ENCODE measurements around the gene TRIM33.

The TRIM33 gene

DNA sequence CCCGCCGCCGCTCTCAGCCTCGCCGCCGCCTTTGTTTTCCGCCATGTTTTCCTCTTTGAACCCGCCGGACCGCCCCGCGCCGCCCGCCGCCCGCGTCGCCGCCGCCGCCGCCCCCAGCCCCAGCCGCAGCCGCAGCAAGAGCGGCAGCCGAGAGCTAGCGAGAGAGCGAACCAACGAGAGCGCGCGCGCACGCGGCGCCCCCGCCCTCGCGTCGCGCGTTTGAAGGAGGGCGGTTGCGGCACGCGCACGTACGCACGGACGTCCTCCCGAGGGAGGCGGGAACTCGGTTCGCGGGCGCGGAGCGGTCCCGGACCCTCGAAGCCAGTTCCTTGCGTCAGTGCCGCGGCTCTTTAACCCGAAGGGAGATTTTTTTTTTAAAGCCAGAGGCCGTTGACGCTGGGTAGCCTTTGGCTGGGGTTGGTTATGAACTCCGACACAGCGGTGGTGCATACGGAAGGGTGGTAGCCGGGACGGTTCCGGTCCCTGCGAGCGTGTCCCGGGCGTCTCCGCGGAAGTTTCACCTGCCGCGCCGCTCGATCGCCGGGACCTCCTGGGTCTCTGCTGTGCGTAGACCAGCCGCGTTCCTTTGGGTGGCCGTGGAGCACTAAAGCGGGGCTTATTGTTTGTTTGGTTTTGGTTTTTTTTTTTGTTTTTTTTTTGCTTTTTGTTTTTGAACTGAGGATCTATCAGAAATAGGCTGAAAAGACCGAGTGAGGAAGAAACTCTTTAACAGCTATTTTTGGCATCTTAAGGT lies at the start of gene TRIM33:
Gene TRIM33 (minus strand): TSS at position 172 of the 754 bp plus-strand sequence. CDS start 127 bp downstream, at position 45.
- peak in 1 of 2 experiments; percentile 46 for DNase-seq

DNA sequence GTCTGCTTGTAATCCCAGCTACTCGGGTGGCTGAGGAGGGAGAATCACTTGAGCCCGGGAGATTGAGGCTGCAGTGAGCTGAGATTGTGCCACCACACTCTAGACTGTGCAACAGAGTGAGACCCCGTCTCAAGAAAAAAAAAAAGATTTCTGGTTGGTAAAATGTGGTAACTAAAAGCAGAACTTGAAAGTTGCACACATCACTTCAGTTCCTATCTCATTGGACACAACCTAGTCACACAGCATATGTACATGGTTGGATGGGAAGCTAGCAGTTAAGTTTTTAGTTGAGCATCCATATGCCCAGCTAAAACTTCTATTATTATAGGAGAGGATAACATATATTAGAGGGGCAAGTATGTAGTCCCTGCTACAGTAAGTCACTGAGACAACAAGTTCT lies 48.4 kb upstream of the TRIM33 start:
- no peak for DNase-seq

DNA sequence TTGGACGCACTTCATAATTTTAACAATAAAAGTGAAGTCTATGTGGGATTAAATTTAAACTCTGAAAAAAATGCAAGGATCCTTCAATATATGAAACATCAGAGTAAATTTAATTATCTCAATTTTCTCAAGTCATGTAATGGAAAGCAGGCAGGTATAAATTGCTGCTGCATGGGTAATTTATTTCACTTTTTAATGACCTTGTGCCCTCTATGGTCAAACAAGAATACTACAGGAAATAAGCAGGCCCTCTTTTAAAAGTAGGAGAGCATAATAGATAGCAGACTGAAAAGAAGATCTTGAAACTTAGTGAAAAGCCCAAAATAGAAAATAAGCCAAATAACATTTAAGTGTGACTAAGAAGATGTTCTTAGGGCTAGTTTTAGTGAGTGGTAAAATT lies 47.5 kb upstream of the TRIM33 start:
- no peak for DNase-seq

DNA sequence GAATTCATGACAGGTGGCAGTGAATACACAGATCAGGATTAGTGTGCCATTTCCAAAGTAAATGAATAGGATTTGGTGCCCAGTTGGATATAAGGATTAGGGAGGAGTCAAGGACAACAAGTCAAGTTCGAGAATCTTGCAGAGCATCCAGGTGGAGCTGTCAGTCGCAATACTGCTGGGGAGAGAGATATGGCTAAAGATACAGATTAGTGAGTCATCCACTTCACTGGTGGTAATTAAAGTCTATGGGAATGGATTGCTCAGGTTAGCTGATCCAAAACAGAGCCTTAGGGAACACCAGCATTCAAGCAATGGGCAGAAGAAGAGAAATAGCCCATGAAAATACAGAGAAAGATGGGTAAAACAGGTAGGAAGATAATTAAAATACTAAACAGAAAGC lies 43.6 kb upstream of the TRIM33 start:
- DNase-seq, result no peak

DNA sequence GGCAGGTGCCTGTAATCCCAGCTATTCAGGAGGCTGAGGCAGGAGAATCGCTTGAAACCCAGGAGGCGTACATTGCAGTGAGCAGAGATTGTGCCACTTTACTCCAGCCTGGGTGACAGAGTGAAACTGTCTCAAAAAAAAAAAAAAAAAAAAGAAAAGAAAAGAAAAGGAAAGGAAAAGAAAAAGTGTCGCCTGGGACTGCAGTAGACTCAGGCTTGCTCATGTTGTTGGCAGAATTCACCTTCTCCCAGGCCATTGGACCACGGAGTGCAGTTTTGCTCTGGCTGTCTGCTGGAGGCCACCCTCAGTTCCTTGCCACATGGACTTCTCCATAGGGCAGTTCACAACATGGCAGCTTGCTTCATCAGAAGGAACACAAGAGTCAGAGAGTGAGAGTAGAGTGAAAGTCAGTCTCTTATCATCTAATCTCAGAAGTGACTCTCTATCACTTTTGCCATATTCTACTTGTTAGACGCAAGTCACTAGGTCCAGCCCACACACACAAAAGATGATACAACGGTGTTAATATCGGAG lies 41.2 kb upstream of the TRIM33 start:
- DNase-seq, result no peak

DNA sequence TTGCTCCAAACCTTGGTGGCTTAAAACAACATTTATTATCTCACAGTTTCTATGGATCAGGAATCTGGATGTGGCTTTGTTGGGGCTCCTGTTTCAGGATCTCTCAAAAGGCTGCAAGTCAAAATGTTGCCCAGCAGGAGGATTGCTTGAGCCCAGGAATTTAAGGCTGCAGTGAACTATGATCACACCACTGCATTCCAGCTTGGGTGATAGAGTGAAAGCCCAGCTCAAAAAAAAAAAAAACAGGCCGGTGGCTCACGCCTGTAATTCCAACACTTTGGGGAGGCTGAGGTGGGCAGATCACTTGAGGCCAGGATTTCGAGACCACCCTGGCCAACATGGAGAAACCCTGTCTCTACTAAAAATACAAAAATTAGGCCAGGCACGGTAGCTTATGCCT lies 40.4 kb upstream of the TRIM33 start:
- no peak for DNase-seq

DNA sequence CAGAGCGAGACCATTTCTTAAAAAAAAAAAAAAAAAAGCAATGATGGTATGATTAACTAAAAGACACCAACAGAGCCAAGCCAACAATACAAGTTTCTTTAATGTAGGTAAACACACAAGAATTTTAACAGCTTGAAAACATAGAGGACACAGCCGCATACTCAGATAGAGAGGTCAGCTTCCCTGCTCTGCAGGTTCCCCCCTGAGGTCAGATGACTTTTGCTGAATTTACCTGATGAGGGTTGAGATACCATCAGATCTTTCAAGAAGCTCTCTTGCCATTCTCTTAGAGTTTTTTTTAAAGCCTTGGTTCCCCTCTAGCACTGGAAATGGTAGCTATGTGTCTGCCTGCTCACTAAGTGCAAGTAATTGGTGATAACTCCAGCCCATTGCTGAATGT lies 39.3 kb upstream of the TRIM33 start:
- no peak for DNase-seq

DNA sequence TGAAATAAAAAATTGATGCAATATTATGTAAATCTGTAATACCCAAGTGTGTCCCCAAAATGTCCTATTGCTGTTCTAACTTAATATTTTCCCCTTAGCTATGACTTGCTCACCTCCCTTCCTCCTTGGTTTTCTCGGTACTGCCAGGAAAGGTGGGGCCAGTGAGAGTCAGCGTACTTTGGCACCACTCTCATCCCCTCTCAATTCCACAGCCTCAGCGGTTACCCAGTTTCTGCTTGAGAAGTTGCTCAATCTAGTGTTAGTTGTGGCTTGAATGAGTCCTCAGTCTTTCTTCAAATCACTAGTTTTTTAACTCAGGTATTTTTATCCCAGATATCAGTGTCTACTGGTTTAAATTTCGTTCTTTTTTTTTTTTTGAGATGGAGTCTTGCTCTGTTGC lies 38.1 kb upstream of the TRIM33 start:
- DNase-seq, result no peak

DNA sequence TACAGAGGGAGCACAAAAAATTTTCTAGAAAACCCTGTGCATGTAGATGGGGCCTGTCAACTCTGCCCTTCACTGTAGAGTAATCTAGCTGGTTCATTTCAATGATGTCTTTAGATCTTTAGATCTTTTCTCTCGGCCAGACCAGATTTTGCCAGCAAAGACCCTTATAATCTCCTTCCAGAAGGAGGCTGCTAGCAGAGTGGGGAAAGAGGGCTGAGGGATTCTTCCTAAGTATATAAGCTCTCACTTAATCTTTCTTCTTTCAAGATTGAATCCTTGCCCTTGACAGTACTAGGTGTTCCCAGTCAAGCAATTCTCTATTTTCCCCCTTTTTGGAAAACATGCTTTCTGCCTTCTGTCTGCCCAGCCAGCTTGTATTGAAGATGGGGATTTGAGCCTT lies 36.1 kb upstream of the TRIM33 start:
- no peak for DNase-seq

DNA sequence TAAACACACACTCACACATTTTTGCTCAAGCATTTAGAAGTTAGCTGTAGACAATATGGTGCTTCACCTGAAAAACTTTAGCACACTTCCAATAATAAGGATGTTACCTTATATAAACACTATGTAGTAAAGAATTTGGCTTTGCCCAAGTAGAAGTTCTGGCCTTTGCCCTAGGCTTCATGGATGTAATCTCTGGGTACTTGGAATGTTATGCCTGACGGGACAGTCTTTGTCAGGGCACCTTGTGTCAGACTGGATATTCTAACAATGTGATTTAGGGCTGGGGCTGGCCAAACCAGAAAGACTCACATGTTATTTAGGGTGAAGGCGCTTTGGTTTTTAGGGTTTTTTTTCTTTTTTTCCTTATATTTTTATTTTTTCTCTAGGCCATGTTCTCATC lies 34.8 kb upstream of the TRIM33 start:
- no peak for DNase-seq

DNA sequence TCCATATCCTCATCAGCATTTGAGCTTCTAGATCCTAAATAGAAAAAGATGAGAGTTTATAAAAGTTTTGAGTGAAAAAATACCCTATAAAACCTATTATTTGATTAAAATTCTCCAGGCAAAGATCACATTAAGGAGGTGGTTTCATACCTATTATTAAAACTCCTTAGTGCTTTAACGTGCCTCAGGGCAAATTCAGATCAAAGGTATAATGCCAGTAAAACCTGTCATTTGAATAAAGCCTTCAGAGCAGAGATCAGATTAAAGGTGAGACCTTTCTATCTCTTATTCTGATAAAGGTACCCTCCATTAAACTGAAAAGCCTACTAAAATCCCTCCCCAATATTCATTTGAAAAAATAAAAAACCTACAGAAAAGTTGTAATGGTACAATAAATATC lies 34.3 kb upstream of the TRIM33 start:
- no peak for DNase-seq

DNA sequence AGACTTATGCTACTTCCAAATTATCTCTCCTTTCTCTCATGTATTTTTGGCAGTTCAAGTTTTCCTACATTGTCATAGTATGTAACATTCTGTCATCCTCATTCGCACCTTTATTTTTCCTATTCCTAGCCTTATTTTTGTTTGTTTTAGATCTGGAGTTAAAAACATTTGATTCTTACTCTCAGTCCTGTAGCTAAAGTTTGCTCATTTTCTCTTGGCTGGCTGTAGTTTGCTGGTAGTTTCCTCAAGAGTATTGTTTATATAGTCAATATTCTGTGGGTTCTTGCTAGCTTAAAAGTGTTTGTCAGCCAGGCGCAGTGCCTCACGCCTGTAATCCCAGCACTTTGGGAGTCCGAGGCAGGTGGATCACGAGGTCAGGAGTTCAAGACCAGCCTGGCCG lies 29.8 kb upstream of the TRIM33 start:
- no peak for DNase-seq

DNA sequence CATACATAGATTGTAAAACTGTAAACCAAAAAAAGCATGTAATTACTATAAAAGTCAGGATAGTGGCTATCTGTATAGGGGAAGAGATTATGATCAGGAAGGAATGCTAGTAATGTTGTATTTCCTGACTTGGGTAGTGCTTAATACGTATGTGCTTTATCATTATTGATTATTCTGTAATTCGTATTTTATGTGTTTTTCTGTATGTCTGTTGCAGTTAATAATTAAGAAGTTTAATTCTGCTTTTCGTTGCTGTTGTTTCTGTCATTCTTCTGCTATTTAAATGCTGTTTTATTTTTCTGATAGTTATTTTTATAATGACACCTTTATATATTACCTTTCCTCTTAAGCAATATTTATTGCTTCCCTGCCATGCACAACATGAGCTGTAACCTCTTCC lies 29.3 kb upstream of the TRIM33 start:
- DNase-seq, result no peak

DNA sequence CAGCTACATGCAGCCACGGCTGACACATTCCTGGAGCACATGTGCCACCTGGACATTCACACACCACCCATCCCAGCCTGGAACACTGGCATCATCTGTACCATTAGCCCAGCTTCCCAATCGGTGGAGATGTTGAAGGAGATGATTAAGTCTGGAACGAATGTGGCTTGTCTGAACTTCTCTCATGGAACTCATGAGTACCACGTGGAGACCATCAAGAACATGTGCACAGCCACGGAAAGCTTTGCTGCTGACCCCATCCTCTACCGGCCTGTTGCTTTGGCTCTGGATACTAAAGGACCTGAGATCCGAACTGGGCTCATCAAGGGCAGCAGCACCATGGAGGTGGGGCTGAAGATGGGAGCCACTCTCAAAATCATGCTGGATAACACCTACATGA lies 25.0 kb upstream of the TRIM33 start:
- DNase-seq, result no peak

DNA sequence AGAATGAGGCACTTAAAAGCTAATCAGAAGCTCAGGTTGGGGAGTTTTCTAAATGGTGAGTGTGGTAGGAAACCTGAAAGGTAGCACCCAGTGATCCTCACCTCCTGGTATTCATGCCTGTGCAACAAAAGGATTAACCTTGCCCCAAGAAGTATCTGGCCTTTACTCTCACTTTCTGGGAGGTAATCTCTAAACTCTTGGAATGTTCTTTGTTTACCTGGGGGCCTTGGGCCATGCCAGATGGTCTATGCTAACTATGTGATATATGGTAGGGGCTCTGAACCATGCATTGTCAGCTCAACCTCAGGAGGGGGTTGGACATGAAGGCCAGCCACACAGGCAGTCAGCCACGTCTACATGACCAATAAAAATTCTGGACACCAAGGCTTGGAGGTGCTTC lies 24.4 kb upstream of the TRIM33 start:
- no peak for DNase-seq

DNA sequence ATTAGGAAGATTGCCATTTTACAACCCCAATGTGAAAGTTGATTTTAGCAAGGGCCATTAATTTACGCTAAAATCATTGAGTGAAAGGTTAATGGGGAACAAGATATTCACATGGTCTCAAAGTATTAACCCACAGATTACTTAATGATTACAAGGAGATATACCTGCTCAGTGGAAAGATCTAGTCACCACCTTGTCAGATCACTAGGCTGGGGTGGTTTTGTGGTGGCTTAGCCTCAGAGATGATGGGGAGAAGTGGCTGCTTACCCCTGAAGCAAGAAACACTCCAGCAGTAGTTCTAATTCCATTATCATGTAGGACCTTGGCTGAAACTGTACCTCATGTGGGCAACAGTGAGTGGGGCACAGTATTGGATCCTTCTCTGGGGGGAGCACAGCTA lies 20.1 kb upstream of the TRIM33 start:
- DNase-seq, result no peak

DNA sequence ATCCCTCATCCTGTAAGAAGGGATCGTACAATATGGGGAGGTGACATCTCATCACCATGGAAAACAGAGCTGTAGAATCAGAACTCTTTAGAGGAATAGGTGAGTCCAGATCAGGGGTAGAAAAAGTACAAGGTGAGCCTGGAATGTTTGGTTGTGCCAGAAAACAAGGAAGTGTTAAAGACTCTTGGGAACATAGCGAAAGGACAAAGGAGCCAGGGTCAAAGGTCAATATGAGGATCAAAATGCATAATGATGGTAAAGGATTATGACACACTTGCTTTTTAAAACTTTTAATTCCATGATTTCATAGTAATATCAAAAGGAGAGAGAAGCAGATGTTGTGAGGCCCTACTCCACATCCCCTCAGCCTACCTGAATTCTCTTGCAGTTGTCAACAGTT lies 19.2 kb upstream of the TRIM33 start:
- DNase-seq, result no peak

DNA sequence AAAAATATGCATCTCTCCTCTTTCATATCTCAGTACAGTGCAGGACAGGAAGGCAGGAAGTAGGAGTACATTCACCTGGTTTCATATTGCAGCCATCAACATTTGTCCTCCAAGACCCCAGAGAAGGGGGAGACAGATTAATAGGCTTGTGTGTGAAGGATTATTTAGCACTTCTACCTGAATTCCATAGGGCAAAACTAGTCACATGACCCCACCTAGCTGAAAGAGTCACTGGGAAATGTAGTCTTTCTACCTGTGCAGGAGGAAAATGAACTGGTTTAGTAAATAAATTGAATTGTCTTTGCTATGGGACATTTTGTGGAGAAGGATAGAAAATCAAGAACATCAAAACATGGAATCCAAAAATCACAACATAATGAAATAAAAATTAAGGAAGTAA lies 13.9 kb upstream of the TRIM33 start:
- DNase-seq, result no peak

DNA sequence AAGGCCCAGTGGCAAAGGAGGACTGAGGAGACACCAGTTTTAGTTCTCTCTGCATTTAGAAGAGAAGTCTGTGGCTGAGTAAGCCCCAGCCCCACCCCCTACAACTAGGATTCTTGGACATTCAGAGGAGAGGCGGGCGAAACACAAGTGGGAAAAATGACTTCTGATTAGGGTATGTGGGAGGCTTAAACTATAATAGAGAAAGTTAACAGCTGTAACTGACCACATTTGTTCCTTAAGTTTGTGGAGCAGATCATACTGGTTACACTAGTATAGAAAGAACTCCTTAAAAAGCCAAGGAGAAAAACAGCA lies 11.2 kb upstream of the TRIM33 start:
- no peak for DNase-seq

DNA sequence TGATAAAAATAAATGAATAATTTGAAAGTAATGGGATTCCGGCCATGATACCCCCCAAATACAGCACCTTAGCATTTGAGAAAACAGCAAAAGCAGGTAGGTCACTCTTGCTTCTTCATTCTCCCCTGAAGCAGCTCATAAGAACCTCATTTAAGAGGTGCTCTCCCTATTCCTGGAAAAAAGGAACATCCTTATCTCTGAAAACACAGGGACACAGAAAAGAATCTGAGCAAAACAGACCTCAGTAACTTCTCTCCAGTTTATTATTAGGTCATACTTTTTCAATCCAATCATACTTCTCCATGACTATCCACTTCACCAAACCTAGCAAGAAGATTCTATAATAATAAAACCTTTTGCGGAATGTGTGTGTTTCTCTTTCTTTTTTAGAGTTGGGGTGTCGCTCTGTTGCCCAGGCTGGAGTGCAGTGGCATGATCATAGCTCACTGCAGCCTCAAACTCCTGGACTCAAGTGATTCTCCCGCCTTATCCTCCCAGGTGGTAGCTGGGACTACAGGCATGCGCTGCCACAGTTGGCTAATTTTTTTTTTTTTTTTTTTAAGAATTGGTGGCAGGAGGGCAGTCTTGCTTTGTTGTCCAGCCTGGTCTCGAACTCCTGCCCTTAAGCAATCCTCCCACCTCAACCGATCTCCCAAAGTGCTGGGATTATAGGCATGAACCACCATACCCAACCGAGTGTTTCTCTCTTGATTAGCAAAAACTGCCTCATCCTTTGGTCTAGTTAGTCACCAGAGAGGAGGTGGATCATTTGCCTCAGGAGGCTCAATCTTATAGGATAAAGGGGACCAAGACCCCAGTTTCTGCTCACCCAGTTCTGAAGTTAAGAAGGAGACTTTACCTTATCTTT lies 10.6 kb upstream of the TRIM33 start:
- DNase-seq, result no peak

DNA sequence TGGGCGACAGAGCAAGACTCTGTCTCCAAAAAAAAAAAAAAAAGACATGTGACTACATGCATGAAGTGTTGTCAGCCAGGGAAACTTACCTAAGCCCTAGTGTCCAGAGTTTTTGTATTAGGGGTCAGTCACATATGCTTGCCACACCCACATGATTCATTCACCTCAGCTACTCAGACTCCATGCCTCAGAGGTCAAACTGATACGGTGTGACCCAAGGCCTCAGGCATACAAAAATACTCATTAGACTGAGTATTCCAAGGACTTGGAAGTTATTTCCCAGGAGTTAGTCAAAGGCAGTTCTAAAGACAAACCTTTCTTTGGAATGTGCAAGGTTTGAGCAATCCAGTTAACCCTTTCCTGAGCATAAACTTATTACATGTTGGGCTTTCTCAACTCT lies 6.3 kb upstream of the TRIM33 start:
- no peak for DNase-seq

DNA sequence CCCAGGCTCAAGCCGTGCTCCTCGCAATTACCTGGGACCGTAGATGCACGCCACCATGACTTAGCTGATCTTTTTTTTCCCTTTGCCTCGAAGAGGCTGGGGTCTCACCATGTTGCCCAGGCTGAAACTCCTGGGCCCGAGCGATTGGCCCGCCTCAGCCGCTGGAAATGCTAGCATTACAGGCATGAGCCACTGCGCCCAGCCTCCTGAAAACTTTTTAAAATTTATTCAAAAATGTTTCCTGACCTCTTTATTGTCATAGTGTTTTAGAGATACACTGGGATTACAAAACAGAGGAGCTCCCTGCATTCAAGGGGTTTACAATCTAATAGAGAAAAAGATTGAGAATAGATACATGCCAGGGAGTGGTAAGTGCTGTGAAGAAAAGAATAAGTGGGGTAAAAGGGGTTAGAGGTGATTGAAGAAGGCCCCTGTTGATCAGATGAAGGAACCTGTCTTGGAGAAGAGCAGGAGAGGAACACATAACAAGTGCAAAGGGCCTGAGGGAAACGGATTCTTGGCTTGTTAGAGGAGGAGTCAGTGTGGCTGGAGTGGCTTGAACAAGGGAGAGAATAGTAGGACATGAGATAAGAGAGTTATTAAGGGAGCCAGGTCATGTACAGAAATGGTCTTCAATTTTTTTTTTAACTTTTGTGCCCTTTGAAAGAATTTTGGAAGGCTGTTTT lies 1.7 kb upstream of the TRIM33 start:
- DNase-seq, result no peak

DNA sequence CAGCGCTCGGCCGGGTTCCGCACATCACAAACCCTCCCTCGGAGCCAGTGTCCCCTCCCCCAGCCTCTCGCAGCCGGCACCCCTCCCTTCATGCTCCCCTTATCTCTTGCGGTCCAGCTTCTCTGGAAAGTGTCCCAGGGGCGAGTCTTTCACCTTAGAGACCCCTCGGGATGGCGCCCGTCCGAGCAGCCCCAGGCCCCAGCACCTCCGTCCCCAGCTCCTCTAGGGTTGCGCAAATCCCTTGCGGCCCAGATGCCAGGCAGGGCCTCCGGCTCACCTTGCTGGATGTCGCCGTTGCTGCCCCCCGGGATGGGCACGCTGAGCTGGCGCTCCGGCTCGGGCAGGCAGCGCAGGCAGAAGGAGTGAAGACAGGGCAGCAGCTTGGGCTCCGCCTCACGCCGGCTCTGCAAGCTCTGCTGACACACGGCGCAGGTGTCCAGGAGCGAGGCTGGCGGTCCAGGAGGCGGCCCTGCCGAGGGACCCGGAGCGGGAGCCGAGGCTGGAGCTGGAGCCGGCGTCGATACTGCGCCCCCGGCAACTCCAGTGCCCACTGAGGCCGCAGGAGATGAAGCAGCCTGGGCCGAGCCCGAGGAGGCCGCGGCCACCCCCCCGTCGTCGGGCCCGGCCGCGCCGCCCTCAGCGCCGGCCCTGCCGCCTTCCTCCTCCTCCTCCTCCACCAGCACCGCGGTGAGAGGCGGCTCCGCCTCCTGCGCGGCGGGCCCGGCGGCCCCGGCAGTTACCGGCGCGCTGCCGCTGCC lies 550 bp downstream of the TRIM33 start:
- DNase-seq, result no peak
